GM12878 (cell line): ENCODE measurements around the gene PGLYRP4. TPM values are rescaled to one million over a fixed set of nuclear protein-coding genes. Genes with fewer than 3 reads are reported as not detected.
A peak's percentile ranks its signal among the peaks of the same experiment; 100 is the strongest.

Experiments used
- ATAC-seq: fragments of 200-7000 bp; cut with Tn5 transposase; 3 replicates; pipeline ENCODE4 v1.9.1; 2020; ENCODE audit warnings: mild to moderate bottlenecking, moderate library complexity
- BruUV-seq: library from RNA; stranded (reverse); fragments of 400-500 nt; replicated peaks from 2 replicates; lab custom pipeline; 2021; lab: Mats Ljungman, UMichigan
- CTCF ChIA-PET: fragments of 300-600 bp; sonication (Branson Sonifier 250); formaldehyde crosslinking; extraction: SDS; loops from one replicate; lab custom pipeline; 2021; ENCODE audit warnings: inconsistent platforms; lab: Yijun Ruan, JAX
- POLR2A ChIA-PET: fragments of 350-600 bp; formaldehyde crosslinking; extraction: SDS; loops from one replicate; lab custom pipeline; 2021; ENCODE audit warnings: inconsistent platforms; lab: Charles Lee
- RAD21 ChIA-PET: fragments of 300-600 bp; sonication (Branson Sonifier 250); formaldehyde crosslinking; loops from one replicate; lab custom pipeline; 2023; ENCODE audit warnings: antibody characterized with exemption; ENCODE audit not compliant: unreplicated experiment; lab: Charles Lee
- SMC1A ChIA-PET: fragments of 300-600 bp; sonication (Branson Sonifier 250); formaldehyde crosslinking; loops from one replicate; lab custom pipeline; 2023; ENCODE audit not compliant: unreplicated experiment, uncharacterized antibody; lab: Charles Lee
- DNase-seq: peaks from one replicate; pipeline ENCODE4 v3.0.0-alpha.2; 2011; ENCODE audit warnings: low read depth, low spot score
- FAIRE-seq: peaks from 3 replicates; lab custom pipeline; 2011; peaks lifted over from hg19 to GRCh38; lab: Jason Lieb, UNC
- H2AFZ ChIP-seq: 2 replicates; pipeline ENCODE4 v1.6.0; 2011; ENCODE audit warnings: low read depth, low read length, control low read depth; ENCODE audit not compliant: control insufficient read depth
- H3K27ac ChIP-seq: 2 replicates; pipeline ENCODE4 v1.5.1; 2011; ENCODE audit warnings: control low read depth; ENCODE audit not compliant: control insufficient read depth, insufficient read depth
- H3K27me3 ChIP-seq, 2 experiments: replicated peaks in 1 of 2; 2 replicates each; pipeline versions ENCODE4 v1.6.0 to v1.6.1; 2011; ENCODE audit warnings: low read length in 1 of 2; ENCODE audit not compliant: control insufficient read depth in 2 of 2, insufficient read depth in 2 of 2
- H3K36me3 ChIP-seq, 2 experiments: 2 replicates each; pipeline ENCODE4 v1.5.1; 2011; ENCODE audit warnings: low read length in 1 of 2; ENCODE audit not compliant: control insufficient read depth in 2 of 2, insufficient read depth in 2 of 2
- H3K4me1 ChIP-seq: 2 replicates; pipeline ENCODE4 v1.6.1; 2011; ENCODE audit warnings: mild to moderate bottlenecking, low read length, moderate library complexity, mixed read lengths; ENCODE audit not compliant: control insufficient read depth, insufficient read depth
- H3K4me2 ChIP-seq: 2 replicates; pipeline ENCODE4 v1.6.0; 2011; ENCODE audit warnings: control low read depth; ENCODE audit not compliant: control insufficient read depth, insufficient read depth
- H3K4me3 ChIP-seq: fragments of 200-600 bp; sonication (generic); 2 replicates; pipeline ENCODE4 v1.5.1; 2016
- H3K79me2 ChIP-seq: 2 replicates; pipeline ENCODE4 v1.6.0; 2011; ENCODE audit warnings: low read length; ENCODE audit not compliant: control insufficient read depth, insufficient read depth
- H3K9ac ChIP-seq: 2 replicates; pipeline ENCODE4 v1.8.0; 2011; ENCODE audit warnings: low read length, control low read depth, mixed read lengths; ENCODE audit not compliant: control insufficient read depth, insufficient read depth
- H3K9me3 ChIP-seq: replicated peaks from 3 replicates; pipeline ENCODE4 v1.5.1; 2011; ENCODE audit warnings: mild to moderate bottlenecking, low read length; ENCODE audit not compliant: control insufficient read depth, insufficient read depth
- H4K20me1 ChIP-seq: 2 replicates; pipeline ENCODE4 v1.6.0; 2011; ENCODE audit not compliant: control insufficient read depth, insufficient read depth
- RAD21 ChIP-seq: IDR thresholded peaks from 2 replicates; pipeline ENCODE4 v1.6.1; 2011; ENCODE audit warnings: mild to moderate bottlenecking, low read depth, low read length, moderate library complexity; ENCODE audit not compliant: insufficient read depth
- STAT1 ChIP-seq: fragments of 450-650 bp; conservative IDR thresholded peaks from 2 replicates; pipeline ENCODE4 v1.6.1; 2014; ENCODE audit warnings: antibody characterized with exemption, mild to moderate bottlenecking
- WGBS: methylation state at CpG from one replicate; pipeline ENCODE4 v1.1.6; 2016; ENCODE audit warnings: low lambda C conversion rate; ENCODE audit not compliant: insufficient replicate concordance, insufficient coverage; ENCODE audit errors: missing lambda C conversion rate; 5-methylcytosine and 5-hydroxymethylcytosine counted together
- in situ Hi-C: fragments of 300-500 bp; cut with MboI; formaldehyde crosslinking; loops from 9 replicates; pipeline ENCODE4 v1.14.3; 2018; ENCODE audit warnings: mixed read lengths
- intact Hi-C: fragments of 100-400 bp; cut with micrococcal nuclease; formaldehyde crosslinking; loops from one replicate; pipeline ENCODE4 v1.14.2; 2022; ENCODE audit not compliant: unreplicated experiment
- polyA plus RNA-seq, 11 experiments: library from polyadenylated mRNA; depleted of rRNA in 4 of 11; unstranded in 6 of 11; stranded (reverse) in 5 of 11; fragments of >200 nt; fragmentation: Nextera tagmentation in 4 of 11; fragmentation: Illumina TruSeq in 1 of 11; extraction: Ambion mirVana in 4 of 11; extraction: Trizol in 1 of 11; gene quantifications; 1 replicate in 1 of 11; 2 replicates in 10 of 11; pipeline versions ENCODE4 v1.2.1 to v1.2.3, GENCODE V29; 2011 to 2016; ENCODE audit warnings: inconsistent platforms in 2 of 11, missing spikeins in 2 of 11, low read depth in 1 of 11
- total RNA-seq, 4 experiments: library from RNA; depleted of rRNA in 3 of 4; stranded (reverse); fragments of >200 nt in 3 of 4; fragmentation: Illumina TruSeq in 1 of 4; extraction: Trizol in 1 of 4; gene quantifications; 2 replicates each; pipeline versions ENCODE4 v1.2.1 to v1.2.3, GENCODE V29; 2013 to 2021
- TF ChIP-seq, protein P1 (sequence below), 3 experiments: IDR thresholded peaks in 2 of 3; conservative IDR thresholded peaks in 1 of 3; 2 replicates each; pipeline ENCODE4 v1.5.1; 2011; ENCODE audit warnings: low read depth in 3 of 3, low read length in 3 of 3, mild to moderate bottlenecking in 3 of 3, control low read depth in 2 of 3, moderate library complexity in 2 of 3, inconsistent platforms in 1 of 3, mixed read lengths in 1 of 3; ENCODE audit not compliant: control insufficient read depth in 2 of 3, insufficient read depth in 1 of 3; ENCODE audit errors: extremely low read depth in 1 of 3

Gene PGLYRP4
- total and polyA plus RNA-seq, 10 of the 15 experiments (the other 5 are each of a cell fraction or from before 2014, with no cell fraction given), result 0.22 to 3.0 (median 0.44) TPM

GRCh38 chr1:153353226-153353947 is 4.7 kb upstream of the PGLYRP4 start:
- H3K36me3 ChIP-seq, result no peaks in the 10 kb centered on the region
- in situ Hi-C loops (loop anchor here (5.0 kb wide), 1 partner anchor 144 kb away; no protein-coding TSS in a partner anchor), intact Hi-C loops (loop anchor here (2.0 kb wide), 1 partner anchor 215 kb away; no protein-coding TSS in a partner anchor)
- ChIA-PET POLR2A (no interaction called here), CTCF (interaction anchor here (0.5 to 8.6 kb wide), 37 partner anchors 9 to 952 kb away, joined by 3 to 326 read pairs (median 4); partner anchors contain the start of genes LORICRIN and PGLYRP3), RAD21 (interaction anchor here (0.6 to 8.4 kb wide), 11 partner anchors 9 to 379 kb away, joined by 3 to 94 read pairs (median 4); partner anchors contain the start of gene PGLYRP3), SMC1A (interaction anchor here (0.6 to 6.2 kb wide), 16 partner anchors 8 to 219 kb away, joined by 3 to 106 read pairs (median 4); partner anchors contain the start of genes PGLYRP3 and S100A2)
- no peaks in the 10 kb centered on the region for H3K79me2 ChIP-seq
- no peak overlapping the region for H2AFZ ChIP-seq
- H3K9ac ChIP-seq, result no peak overlapping the region
- H3K4me2 ChIP-seq, result no peak overlapping the region
- TF ChIP-seq STAT1, result no peak
- TF ChIP-seq RAD21, result peak; percentile 37; the same call in 1 of the 2 replicates
- TF ChIP-seq, protein P1, sequence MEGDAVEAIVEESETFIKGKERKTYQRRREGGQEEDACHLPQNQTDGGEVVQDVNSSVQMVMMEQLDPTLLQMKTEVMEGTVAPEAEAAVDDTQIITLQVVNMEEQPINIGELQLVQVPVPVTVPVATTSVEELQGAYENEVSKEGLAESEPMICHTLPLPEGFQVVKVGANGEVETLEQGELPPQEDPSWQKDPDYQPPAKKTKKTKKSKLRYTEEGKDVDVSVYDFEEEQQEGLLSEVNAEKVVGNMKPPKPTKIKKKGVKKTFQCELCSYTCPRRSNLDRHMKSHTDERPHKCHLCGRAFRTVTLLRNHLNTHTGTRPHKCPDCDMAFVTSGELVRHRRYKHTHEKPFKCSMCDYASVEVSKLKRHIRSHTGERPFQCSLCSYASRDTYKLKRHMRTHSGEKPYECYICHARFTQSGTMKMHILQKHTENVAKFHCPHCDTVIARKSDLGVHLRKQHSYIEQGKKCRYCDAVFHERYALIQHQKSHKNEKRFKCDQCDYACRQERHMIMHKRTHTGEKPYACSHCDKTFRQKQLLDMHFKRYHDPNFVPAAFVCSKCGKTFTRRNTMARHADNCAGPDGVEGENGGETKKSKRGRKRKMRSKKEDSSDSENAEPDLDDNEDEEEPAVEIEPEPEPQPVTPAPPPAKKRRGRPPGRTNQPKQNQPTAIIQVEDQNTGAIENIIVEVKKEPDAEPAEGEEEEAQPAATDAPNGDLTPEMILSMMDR (IDR thresholded peaks at IDR 0.05 in 2 of 3, conservative IDR thresholded peaks at IDR 0.05 in 1 of 3; ENCODE audit: control insufficient read depth in 2 of 3, extremely low read depth in 1 of 3, insufficient read depth in 1 of 3, low read depth in 3 of 3, low read length in 3 of 3), result peak; percentile 27 to 62 (median 52); a peak in 4 of 6 replicates
- no peaks in the 10 kb centered on the region for H3K27me3 ChIP-seq
- 23% methylated on average over 7 of the region's 7 CpGs for WGBS
- H3K4me1 ChIP-seq, result peaks cover 12% of the 10 kb centered on the region
- no peak overlapping the region for H3K27ac ChIP-seq
- DNase-seq (no peak), FAIRE-seq (no peak), ATAC-seq (peak; percentile 59)
- no peaks in the 10 kb centered on the region for H3K9me3 ChIP-seq
- no TSS peak for BruUV-seq
- no peak overlapping the region for H3K4me3 ChIP-seq
- H4K20me1 ChIP-seq, result no peaks in the 10 kb centered on the region
